Activated CD8-positive, alpha-beta memory T cell treated with anti-CD3 and anti-CD28 coated beads, Interleukin-2, amount 50 U/mL, for 24 hours (primary cell): Measurements from ENCODE around the gene XYLT1.
"Not testable (repeated sequence)": the region's sequence is repeated elsewhere in the genome, so short reads cannot be mapped to it uniquely, and the experiment has no call there.

Experiments used
- DNase-seq: peaks from one replicate; pipeline ENCODE4 v3.0.0-alpha.2; 2020; ENCODE audit errors: extremely low read depth

The XYLT1 gene

DNA sequence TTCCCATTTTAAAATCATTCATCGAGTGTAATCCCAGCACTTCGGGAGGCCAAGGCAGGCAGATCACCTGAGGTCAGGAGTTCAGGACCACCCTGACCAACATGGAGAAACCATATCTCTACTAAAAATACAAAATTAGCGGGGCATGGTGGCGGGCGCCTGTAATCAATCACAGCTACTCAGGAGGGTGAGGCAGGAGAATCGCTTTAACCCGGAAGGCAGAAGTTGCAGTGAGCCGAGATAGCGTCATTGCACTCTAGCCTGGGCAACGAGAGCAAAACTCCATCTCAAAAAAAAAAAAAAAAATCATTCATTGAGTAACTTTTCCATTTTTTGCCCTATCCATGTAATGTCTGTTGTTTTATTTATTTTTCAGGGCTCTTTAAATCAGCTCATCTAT lies 135.4 kb downstream of the XYLT1 start:
- DNase-seq = not testable (repeated sequence)

DNA sequence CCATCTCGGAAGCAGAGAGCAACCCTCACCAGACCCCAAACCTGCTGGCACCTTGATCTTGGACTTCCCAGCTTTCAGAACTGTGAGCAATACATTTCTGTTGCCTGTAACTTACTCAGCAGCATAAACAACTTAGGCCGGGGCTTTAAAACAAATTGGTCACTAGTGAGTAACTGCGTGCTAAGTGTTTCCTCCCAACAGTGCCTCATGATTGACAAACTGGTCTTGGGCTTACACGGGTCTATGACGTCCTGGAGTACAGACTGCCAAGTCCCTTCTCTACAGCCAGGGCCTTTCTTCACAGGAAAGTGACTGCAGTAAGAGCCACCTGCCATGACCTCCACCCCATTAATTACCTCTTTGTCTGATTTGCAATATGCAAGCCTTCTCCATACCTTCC lies 136.7 kb downstream of the XYLT1 start:
- no peak for DNase-seq

GRCh38 chr16:17333229-17333628 lies 137.5 kb downstream of the XYLT1 start:
- no peak for DNase-seq

DNA sequence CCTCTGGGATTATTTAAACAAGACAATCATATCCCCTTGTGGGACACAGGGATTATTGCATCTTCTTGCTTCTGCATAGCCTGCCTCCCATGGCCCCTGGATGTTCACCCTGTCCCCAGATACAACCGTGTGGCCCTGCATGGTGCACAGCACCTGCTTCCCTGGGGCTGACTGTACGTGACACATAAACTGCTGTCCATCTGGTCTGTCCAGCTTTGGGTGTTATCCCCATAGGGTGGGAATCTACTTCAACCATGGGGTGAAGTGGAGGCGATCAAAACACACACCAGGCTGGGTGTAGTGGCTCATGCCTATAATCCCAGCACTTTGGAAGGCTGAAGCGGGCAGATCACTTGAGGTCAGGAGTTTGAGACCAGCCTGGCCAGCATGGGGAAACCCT lies 138.8 kb downstream of the XYLT1 start:
- no peak for DNase-seq

DNA sequence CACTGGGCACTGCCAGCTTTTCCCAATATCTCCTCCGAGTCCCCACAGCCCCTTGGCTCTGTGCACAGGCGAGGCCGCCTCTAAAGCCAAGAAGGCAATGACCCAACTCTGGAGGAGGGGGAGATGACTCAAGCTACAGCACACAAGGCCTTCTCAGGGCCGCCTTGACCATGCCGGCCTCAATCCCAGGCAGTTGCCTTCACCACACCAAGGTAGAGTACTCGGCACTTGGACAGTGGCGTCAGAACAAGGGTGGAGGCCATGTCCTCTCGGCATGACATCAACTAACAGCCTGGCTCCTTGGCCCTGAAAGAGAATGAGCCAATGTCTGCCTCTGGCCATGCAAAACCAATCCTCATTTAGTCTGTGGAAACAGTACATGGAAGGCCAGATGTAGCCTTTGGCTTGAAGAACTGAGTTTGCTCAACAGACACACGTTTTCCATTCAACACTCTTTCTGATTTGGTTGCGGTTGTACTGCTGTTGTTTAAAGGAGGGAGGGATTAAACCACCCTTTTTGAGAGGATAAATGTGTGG lies 139.6 kb downstream of the XYLT1 start:
- no peak for DNase-seq

DNA sequence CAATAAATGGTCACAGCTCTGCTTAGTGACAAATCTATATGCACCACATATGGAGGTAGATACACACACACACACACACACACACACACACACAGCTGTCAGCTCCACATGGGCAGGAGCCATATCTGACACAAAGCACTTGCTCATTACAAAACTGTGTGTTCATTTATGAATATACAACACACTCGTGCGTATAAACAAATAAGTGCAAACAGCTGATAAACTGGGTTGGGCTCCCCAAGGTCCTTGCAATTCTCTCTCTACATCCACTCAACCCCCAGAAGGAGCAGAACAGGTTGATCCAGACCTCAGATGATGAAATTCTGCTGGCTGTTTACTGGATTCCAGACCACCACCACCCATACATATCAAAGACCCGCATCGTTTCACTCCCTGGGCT lies 140.7 kb downstream of the XYLT1 start:
- DNase-seq = no peak

- DNase-seq = no peak
These were observed 141.4 kb downstream of the XYLT1 start for GRCh38 chr16:17329391-17329790.

- DNase-seq = no peak
These were observed 141.8 kb downstream of the XYLT1 start for GRCh38 chr16:17328932-17329331.

DNA sequence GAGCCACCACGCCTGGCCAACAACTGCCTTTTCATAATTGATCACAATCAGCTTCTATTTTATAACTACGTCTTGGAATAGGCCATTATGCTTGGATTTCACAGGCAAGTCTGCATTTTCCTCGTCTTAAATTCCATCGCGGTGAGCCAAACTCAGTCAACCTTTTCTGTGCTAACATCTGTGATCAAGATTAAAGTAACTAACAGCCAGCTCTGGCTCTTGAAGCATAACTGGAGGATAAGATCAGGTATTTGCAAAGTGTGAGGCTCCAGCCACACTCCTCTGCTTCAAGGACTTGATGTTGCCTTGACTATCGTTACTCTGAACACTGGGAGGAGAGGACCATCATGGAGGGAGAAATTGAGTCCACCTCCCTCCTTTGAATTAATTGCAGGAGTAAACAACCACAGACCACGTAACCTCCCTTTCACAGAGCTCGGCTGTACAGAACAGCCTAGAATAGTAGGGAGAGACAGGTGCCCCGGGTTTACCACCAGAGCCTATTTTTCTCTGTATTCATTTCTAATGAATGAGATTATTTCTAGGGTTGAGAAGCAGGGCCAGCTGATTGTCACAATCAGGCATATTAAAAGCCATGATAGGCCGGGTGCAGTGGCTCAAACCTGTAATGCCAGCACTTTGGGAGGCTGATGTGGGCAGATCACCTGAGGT lies 143.0 kb downstream of the XYLT1 start:
- no peak for DNase-seq

GRCh38 chr16:17325476-17326143 lies 145.2 kb downstream of the XYLT1 start:
- DNase-seq = no peak

GRCh38 chr16:17324451-17324850 lies 146.3 kb downstream of the XYLT1 start:
- DNase-seq = no peak

DNA sequence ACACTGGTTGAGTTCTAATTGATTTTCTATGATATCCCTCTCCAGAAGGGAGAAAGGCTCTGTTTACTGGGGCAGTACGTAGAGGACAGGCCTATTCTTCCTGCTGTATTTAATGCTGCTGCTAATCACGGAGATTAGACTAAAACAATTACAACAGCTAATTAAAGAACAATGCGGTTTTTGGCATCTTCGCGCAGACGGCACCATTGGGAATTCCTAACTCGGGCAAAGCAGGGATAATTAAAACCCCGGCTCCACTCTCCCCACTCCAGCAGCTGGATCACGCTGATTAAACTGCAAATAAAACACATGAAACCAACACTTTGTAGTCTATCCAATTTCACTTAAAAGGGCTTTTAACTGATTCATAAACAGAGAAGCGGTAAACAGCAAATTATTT lies 147.6 kb downstream of the XYLT1 start:
- no peak for DNase-seq

DNA sequence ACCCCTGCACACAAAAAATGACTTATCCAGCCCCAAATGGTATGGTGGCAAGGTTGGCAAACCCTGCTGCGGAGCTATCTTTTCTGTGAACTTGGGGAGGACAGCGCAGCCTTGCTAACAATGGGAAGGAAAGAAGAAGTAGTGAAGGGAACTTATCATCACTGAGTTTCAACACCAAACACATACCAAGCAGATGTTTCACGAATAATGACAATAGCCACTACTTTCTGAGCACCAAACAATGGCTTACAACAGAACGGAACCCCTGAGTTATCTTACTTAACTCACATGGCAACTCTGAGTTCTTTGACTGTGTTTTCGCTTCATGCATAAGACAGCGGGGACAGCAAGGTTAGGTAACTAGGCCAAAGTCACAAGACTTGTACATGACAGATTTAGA lies 148.9 kb downstream of the XYLT1 start:
- no peak for DNase-seq

DNA sequence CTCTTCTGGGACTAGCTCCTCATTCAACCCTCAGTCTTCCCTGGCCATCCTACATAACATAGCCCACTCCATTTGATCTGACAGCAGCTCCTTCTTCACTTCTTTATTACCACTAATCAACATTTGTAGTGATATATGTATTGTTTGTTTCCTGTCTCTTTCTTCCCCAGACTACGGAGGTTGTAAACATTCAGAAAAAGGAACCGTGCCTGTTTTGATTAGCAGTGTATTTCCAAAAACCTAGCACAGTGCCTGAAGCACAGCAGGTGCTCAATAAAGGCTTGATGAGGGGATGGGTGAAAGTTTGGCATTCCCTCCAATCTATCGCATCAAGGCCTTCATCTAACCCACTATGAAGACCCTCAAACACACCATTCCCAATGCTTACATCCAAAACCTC lies 150.8 kb downstream of the XYLT1 start:
- DNase-seq = no peak

DNA sequence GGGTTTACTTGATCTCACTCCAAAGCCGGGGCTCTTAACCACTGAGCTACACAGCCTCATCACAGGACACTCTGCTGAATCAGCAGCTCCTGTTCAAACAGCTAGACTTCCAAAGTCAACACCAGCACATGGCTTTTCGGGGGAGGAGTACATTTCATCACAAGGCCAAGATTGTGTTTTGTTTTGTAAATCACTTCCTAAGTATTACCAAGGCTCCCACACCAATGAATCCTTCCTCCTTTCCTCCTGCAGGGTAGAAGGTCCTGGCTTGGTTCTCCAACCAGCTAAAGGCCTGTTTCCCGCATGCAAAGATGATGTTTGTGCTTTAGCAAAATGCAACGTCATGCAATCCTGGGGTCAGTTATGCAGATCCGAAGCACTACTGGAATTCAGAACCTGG lies 152.5 kb downstream of the XYLT1 start:
- no peak for DNase-seq

- no peak for DNase-seq
These were observed 154.8 kb downstream of the XYLT1 start for GRCh38 chr16:17316005-17316404.

DNA sequence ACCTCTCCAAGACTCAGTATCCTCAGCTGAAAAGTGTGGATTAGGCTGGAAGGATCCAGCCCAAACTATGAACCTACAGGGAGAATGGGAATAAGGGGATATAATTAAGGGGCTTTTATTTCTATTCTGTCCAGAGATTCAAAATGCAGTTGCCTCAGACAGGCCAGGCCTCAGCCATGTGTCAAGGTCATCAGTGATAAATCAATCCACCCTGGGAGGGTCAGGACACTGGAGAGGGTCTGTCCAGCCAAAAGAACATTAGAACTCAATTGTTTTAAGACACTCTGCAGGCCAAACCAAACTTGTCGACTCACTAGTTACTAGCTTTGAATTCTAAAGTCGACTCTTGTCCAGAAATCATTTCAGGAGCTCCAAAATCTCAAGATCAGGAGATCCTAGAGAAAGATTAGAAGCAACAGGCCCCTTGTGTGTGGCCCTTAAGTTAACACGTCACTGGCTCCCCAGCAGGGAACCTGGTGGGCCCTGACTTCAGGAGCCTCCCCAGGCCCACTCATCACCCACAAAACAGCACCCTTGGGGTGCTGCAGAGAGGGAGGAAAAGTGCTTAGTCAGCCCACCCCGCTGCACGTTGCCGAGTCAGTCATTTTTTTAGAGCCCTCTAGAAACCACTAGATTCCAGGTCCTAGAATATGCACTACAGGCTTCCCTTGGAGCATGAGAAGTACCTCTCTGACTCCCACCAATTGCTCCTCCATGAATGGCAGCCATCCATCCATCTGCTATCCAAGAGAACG lies 156.8 kb downstream of the XYLT1 start:
- no peak for DNase-seq

DNA sequence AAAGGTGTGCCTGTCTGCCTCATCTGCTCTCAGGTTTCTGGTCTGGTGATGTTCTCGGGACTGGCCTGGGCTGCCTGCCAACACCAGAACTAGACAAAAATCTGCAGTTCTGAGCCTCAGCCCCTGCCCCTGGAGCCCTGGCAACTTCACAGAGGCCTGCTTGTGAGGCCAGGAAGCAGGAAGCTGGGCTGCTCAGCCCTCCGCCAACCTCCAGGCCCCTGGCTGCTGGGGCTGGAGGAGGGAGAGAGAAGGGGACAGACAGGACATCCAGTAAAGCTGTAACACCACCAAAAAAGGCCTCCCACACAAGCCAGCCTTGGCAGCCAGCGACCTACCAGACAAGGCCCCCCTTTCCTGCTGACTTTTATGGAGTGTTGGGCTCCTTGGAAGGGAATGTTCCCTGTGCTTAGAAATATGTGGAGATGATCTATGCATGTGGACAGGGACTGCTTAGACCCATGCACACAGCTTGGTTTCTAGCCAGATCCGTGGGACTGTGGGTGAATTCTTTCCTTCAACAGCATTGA lies 157.6 kb downstream of the XYLT1 start:
- no peak for DNase-seq

DNA sequence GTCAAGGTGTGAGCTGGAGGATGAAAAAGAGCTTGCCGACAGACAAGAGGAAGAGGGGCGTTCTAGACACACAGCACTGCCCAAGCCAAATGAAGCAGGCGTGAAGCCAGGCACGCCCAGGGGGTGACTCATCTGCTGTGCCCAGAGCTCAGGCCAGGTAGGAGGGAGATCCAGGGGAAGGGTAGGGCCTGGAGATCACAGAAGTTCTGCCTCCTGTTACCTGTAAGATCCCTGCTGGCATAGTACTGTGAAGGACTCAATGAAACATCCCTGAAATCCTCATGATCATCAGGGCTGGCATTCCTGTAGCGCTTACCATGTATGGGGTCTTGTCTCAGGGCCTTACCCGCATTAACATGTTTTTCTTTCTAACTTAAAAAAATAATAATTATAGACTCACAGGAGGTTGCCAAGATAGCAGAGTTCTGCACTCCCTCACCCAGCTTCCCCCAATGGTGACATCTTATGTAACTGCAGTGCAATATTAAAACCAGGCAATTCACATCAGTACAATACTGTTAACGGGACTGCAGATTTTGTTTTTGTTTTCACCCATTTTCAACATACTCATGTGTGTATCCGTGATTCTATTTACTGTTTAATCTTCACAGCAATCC lies 158.6 kb downstream of the XYLT1 start:
- DNase-seq = no peak

- no peak for DNase-seq
These were observed 159.2 kb downstream of the XYLT1 start for GRCh38 chr16:17311333-17312093.

GRCh38 chr16:17309510-17309909 lies 161.2 kb downstream of the XYLT1 start:
- no peak for DNase-seq
